Ovary (tissue), 3 donors: Measurements from ENCODE around the gene BLOC1S4.

ENCODE experiments used
- EP300 ChIP-seq: sonication (generic); formaldehyde crosslinking; IDR thresholded peaks from one replicate; pipeline ENCODE4 v1.6.1; 2017; ENCODE audit warnings: antibody characterized with exemption
- POLR2A ChIP-seq: fragments of 450-650 bp; IDR thresholded peaks from one replicate; pipeline ENCODE4 v1.6.1; 2017; ENCODE audit warnings: antibody characterized with exemption, mild to moderate bottlenecking, moderate library complexity
- TF ChIP-seq, protein P1 (sequence below), 3 donors: fragments of 450-650 bp in 2 of 3; fragments of 200-600 bp in 1 of 3; IDR thresholded peaks; one replicate each; pipeline versions ENCODE4 v1.5.1 to v1.8.0; 2016 to 2022; ENCODE audit warnings: antibody characterized with exemption in 3 of 3, mild to moderate bottlenecking in 1 of 3
- donor health status: DM: no; HTN: no; CAD: no.

GRCh38 chr4:6734165-6734786, 18.3 kb downstream of the BLOC1S4 start:
- TF ChIP-seq, protein P1, sequence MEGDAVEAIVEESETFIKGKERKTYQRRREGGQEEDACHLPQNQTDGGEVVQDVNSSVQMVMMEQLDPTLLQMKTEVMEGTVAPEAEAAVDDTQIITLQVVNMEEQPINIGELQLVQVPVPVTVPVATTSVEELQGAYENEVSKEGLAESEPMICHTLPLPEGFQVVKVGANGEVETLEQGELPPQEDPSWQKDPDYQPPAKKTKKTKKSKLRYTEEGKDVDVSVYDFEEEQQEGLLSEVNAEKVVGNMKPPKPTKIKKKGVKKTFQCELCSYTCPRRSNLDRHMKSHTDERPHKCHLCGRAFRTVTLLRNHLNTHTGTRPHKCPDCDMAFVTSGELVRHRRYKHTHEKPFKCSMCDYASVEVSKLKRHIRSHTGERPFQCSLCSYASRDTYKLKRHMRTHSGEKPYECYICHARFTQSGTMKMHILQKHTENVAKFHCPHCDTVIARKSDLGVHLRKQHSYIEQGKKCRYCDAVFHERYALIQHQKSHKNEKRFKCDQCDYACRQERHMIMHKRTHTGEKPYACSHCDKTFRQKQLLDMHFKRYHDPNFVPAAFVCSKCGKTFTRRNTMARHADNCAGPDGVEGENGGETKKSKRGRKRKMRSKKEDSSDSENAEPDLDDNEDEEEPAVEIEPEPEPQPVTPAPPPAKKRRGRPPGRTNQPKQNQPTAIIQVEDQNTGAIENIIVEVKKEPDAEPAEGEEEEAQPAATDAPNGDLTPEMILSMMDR (IDR thresholded peaks at IDR 0.05), result no peak
- TF ChIP-seq EP300, result no peak
- no peak for TF ChIP-seq POLR2A
